Upper lobe of left lung (tissue), 6 donors: ENCODE data around the gene CGRRF1. TPM values are rescaled to one million over a fixed set of nuclear protein-coding genes. Genes with fewer than 3 reads are reported as not detected.

Experiments
- ATAC-seq, 2 donors: fragments of 200-7000 bp; cut with Tn5 transposase; one replicate each; pipeline ENCODE4 v1.9.1; 2022; ENCODE audit warnings: mild to moderate bottlenecking in 2 of 2, moderate library complexity in 2 of 2; ENCODE audit not compliant: low FRiP score in 2 of 2
- DNase-seq, 2 donors: peaks; one replicate each; pipeline ENCODE4 v3.0.0-alpha.2; 2019 to 2020
- H3K27ac ChIP-seq, 4 donors: fragments of 200-600 bp; sonication (generic); one replicate each; pipeline ENCODE4 v1.5.1; 2016 to 2019
- H3K27me3 ChIP-seq, 4 donors: fragments of 200-600 bp; sonication (generic); one replicate each; pipeline ENCODE4 v1.5.1; 2017 to 2019
- H3K36me3 ChIP-seq, 4 donors: fragments of 200-600 bp; sonication (generic); one replicate each; pipeline ENCODE4 v1.5.1; 2016 to 2019
- H3K4me1 ChIP-seq, 4 donors: fragments of 200-600 bp; sonication (generic); one replicate each; pipeline ENCODE4 v1.5.1; 2018 to 2019
- H3K4me3 ChIP-seq, 4 donors: fragments of 200-600 bp; sonication (generic); one replicate each; pipeline ENCODE4 v1.5.1; 2017 to 2019; ENCODE audit warnings: mild to moderate bottlenecking in 2 of 4, moderate library complexity in 1 of 4
- H3K9me3 ChIP-seq, 4 donors: fragments of 200-600 bp; sonication (generic); one replicate each; pipeline ENCODE4 v1.5.1; 2018 to 2019
- CTCF ChIP-seq, 6 experiments: fragments of 450-650 bp in 4 of 6; fragments of 200-600 bp in 2 of 6; sonication (generic) in 2 of 6; IDR thresholded peaks; one replicate each; pipeline ENCODE4 v1.5.1; 2016 to 2019; ENCODE audit warnings: antibody characterized with exemption in 6 of 6
- EP300 ChIP-seq, 4 donors: sonication (generic); formaldehyde crosslinking; IDR thresholded peaks; one replicate each; pipeline ENCODE4 v1.5.1; 2017; ENCODE audit warnings: antibody characterized with exemption in 4 of 4, control low read depth in 2 of 4
- POLR2A ChIP-seq, 4 donors: fragments of 450-650 bp; IDR thresholded peaks; one replicate each; pipeline ENCODE4 v1.5.1; 2016 to 2017; ENCODE audit warnings: antibody characterized with exemption in 4 of 4, mild to moderate bottlenecking in 2 of 4
- POLR2AphosphoS5 ChIP-seq, 2 donors: sonication (generic); formaldehyde crosslinking; IDR thresholded peaks; one replicate each; pipeline ENCODE4 v1.5.1; 2017; ENCODE audit warnings: antibody characterized with exemption in 2 of 2
- WGBS, 2 donors: methylation state at CpG; one replicate each; pipeline ENCODE4 v1.1.5; 2017 to 2018; 5-methylcytosine and 5-hydroxymethylcytosine counted together
- total RNA-seq, 6 donors: library from RNA; depleted of rRNA in 4 of 6; stranded (reverse); fragments of >200 nt in 4 of 6; gene quantifications; one replicate each; pipeline versions ENCODE4 v1.1.0 to v1.2.1, GENCODE V29; 2016 to 2021
- donor health status: DM: no; HTN: no; CAD: no; lungs with moderate emphysema.
- donor health status: DM: no; HTN: yes; CAD: no; lungs with severe emphysema.

The CGRRF1 gene
- total RNA-seq, 6 donors from 2014 or later, result 2.1 to 24.0 (median 16.7) TPM

GRCh38 chr14:54568821-54569595 lies 59.3 kb downstream of the CGRRF1 start:
- WGBS, 2 donors, result 65 to 72% methylated on average over 13 of the region's 13 CpGs
- Histone ChIP-seq H3K9me3 (peaks cover 0 to 10% (median 5%) of the 10 kb centered on the region in 4 donors), H3K27ac (peak overlapping the region in 1 of 4 donors; percentile 26), H3K36me3 (no peaks in the 10 kb centered on the region), H3K4me3 (peak overlapping the region in 1 of 4 donors; percentile 70), H3K27me3 (peaks cover 0 to 9% (median 0%) of the 10 kb centered on the region in 4 donors), H3K4me1 (peaks cover 16 to 36% (median 27%) of the 10 kb centered on the region in 4 donors)
- no peak for TF ChIP-seq POLR2AphosphoS5 (IDR thresholded peaks at IDR 0.05)
- no peak for TF ChIP-seq CTCF (IDR thresholded peaks at IDR 0.05)
- TF ChIP-seq POLR2A (IDR thresholded peaks at IDR 0.05), result no peak
- TF ChIP-seq EP300 (IDR thresholded peaks at IDR 0.05), result no peak
- ATAC-seq (no peak), DNase-seq (no peak)

GRCh38 chr14:54570047-54570446 lies 60.3 kb downstream of the CGRRF1 start:
- Histone ChIP-seq H3K36me3 (no peaks in the 10 kb centered on the region), H3K4me1 (peaks cover 10 to 27% (median 18%) of the 10 kb centered on the region in 4 donors), H3K27ac (no peak overlapping the region), H3K27me3 (peaks cover 0 to 9% (median 0%) of the 10 kb centered on the region in 4 donors), H3K4me3 (no peak overlapping the region), H3K9me3 (peaks cover 0 to 10% (median 5%) of the 10 kb centered on the region in 4 donors)
- DNase-seq, result no peak
- no peak for ATAC-seq
- 77 to 83% methylated on average over 5 of the region's 5 CpGs for WGBS, 2 donors
- TF ChIP-seq CTCF (IDR thresholded peaks at IDR 0.05) (no peak), POLR2AphosphoS5 (IDR thresholded peaks at IDR 0.05) (no peak), POLR2A (IDR thresholded peaks at IDR 0.05) (no peak), EP300 (IDR thresholded peaks at IDR 0.05) (no peak)

- ATAC-seq (no peak), DNase-seq (no peak)
- Histone ChIP-seq H3K27me3 (peaks cover 0 to 9% (median 0%) of the 10 kb centered on the region in 4 donors), H3K36me3 (no peaks in the 10 kb centered on the region), H3K27ac (no peak overlapping the region), H3K4me1 (peaks cover 10 to 22% (median 17%) of the 10 kb centered on the region in 4 donors), H3K9me3 (peaks cover 0 to 10% (median 5%) of the 10 kb centered on the region in 4 donors), H3K4me3 (no peak overlapping the region)
- 80% methylated on average over 5 of the region's 5 CpGs for WGBS, 2 donors
- TF ChIP-seq POLR2AphosphoS5 (IDR thresholded peaks at IDR 0.05) (no peak), EP300 (IDR thresholded peaks at IDR 0.05) (no peak), POLR2A (IDR thresholded peaks at IDR 0.05) (no peak), CTCF (IDR thresholded peaks at IDR 0.05) (no peak)
These were observed 61.1 kb downstream of the CGRRF1 start for GRCh38 chr14:54570631-54571415.

- Histone ChIP-seq H3K4me3 (no peak overlapping the region), H3K4me1 (peaks cover 9 to 22% (median 17%) of the 10 kb centered on the region in 4 donors), H3K36me3 (no peaks in the 10 kb centered on the region), H3K9me3 (peaks cover 0 to 10% (median 5%) of the 10 kb centered on the region in 4 donors), H3K27me3 (no peaks in the 10 kb centered on the region), H3K27ac (no peak overlapping the region)
- TF ChIP-seq CTCF (IDR thresholded peaks at IDR 0.05), result peak in 5 of 6 experiments; percentile 11 to 39 (median 28)
- no peak for TF ChIP-seq POLR2AphosphoS5 (IDR thresholded peaks at IDR 0.05)
- no peak for TF ChIP-seq POLR2A (IDR thresholded peaks at IDR 0.05)
- TF ChIP-seq EP300 (IDR thresholded peaks at IDR 0.05), result no peak
- ATAC-seq (no peak), DNase-seq (no peak)
- 96 to 98% methylated on average over 2 of the region's 2 CpGs for WGBS, 2 donors
These were observed 62.6 kb downstream of the CGRRF1 start for GRCh38 chr14:54572316-54572715.
